Measurements from ENCODE around the gene ACTR1A.

The ACTR1A gene

DNA sequence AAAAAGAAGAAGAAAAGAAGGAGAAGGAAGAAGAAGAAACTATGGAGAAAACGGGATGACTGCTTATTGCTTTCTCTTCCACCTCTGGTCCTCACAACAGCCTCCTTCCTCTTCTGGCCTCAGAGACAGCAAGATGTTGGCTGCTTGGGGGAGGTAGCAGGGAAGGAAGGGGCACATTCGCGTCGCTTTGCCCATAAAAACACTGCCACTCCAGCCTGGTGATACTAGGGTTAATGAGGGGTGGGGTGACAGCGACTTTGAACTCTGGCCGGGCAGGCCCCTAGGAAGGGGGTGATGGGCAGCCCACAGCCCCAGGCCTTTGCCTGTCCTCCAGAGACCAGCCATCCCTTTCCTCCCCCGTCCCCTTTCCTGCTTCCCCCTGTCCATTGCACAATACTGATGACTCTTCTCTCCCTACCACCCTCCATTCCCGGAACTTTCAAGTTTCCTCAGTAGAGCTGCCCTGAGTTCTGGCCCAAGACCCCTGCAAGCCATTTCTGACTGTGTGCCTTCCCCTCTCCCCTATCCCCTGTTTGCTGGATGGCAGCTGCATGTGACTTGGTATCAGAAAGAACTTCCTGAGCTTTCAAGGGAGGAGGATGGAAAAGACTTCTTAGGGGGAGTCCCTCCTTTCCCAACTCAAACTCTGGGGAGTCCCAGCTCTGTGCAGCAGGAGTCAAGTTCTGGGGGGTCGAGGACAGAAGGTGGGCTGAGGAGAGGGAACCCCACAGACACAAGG, 67.9 kb downstream of the ACTR1A start:
- no peak for DNase-seq (ENCODE audit: low read depth)
- TF ChIP-seq, protein P1, sequence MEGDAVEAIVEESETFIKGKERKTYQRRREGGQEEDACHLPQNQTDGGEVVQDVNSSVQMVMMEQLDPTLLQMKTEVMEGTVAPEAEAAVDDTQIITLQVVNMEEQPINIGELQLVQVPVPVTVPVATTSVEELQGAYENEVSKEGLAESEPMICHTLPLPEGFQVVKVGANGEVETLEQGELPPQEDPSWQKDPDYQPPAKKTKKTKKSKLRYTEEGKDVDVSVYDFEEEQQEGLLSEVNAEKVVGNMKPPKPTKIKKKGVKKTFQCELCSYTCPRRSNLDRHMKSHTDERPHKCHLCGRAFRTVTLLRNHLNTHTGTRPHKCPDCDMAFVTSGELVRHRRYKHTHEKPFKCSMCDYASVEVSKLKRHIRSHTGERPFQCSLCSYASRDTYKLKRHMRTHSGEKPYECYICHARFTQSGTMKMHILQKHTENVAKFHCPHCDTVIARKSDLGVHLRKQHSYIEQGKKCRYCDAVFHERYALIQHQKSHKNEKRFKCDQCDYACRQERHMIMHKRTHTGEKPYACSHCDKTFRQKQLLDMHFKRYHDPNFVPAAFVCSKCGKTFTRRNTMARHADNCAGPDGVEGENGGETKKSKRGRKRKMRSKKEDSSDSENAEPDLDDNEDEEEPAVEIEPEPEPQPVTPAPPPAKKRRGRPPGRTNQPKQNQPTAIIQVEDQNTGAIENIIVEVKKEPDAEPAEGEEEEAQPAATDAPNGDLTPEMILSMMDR (IDR thresholded peaks at IDR 0.05; ENCODE audit: low read depth, low read length, missing control alignments): no peak
- H3K4me3 ChIP-seq (ENCODE audit: low read depth, low read length): no peak overlapping the region

DNA sequence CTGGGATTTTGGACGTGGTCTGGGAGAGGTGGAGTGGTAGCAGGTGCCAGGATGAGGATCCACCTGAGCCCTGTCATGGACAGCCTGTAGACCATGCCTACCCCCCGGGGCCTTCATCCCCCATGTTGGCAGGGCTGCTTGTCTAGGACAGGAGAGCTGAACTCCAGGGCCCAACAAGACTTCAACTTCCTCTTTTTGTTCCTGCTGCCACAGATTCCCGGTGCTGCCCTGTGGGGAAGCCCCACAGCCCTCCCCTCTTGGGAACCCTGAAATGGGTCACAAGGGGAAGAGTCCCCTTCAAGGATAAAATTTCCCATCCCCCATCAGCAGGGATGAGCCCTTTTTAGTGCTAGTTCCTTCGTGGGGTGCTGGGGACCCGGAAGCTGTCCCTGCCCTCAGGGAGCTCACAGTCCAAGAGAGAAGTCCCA, 68.9 kb downstream of the ACTR1A start:
- DNase-seq (ENCODE audit: low read depth): no peak
- no peak overlapping the region for H3K4me3 ChIP-seq (ENCODE audit: low read depth, low read length)

DNA sequence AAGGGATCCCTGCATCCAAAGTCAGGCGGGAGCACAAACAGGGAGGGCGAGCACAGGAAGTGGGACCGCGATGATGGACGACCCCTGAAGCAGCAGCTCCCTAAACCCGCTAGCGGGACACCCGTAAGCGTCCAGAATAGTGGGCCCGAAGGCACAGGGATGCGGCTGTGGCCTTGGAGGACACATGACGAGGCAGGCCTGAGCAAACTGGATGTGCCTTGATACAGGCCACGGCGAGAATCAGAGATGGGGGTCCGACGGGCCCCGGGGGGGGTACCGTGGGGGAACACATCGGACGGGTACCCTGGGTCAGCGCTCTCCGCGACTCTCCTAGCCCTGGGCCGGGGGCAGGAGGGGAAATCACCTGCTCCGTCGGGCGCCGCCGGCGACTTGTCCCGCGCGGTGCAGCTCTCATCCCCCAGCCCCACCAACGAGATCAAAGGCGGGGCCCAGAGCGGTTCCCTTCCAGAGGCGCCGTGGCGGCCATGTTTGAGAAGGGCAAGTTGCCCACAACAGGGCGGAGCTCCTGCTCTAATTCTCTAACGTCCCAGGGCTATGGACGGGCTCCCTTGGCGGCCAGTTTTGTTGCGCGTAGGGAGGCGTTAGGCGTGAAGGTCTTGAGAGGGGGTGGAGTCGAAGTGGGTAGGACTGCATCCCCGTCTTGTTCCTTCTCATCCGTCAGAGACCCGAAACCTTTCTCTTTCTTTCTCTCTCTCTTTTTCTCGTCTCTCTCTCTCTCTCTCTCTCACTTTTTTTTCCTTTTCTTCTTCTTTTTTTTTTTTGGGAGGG, 70.2 kb downstream of the ACTR1A start, which contains the start of gene CUEDC2:
Gene CUEDC2 (minus strand): TSS at position 413 of the 789 bp plus-strand sequence. CDS start 7,386 bp downstream, outside the sequence.
- TF ChIP-seq, protein P1 (IDR thresholded peaks at IDR 0.05; ENCODE audit: low read depth, low read length, missing control alignments): no peak
- peak within 1 kb of the TSS; percentile 86 for H3K4me3 ChIP-seq (ENCODE audit: low read depth, low read length)
- DNase-seq (ENCODE audit: low read depth): peak; percentile 94

More for the DNA sequence above, 68.9 kb downstream of the ACTR1A start:
- TF ChIP-seq, protein P1 (IDR thresholded peaks at IDR 0.05; ENCODE audit: low read depth, low read length, missing control alignments): no peak

DNA sequence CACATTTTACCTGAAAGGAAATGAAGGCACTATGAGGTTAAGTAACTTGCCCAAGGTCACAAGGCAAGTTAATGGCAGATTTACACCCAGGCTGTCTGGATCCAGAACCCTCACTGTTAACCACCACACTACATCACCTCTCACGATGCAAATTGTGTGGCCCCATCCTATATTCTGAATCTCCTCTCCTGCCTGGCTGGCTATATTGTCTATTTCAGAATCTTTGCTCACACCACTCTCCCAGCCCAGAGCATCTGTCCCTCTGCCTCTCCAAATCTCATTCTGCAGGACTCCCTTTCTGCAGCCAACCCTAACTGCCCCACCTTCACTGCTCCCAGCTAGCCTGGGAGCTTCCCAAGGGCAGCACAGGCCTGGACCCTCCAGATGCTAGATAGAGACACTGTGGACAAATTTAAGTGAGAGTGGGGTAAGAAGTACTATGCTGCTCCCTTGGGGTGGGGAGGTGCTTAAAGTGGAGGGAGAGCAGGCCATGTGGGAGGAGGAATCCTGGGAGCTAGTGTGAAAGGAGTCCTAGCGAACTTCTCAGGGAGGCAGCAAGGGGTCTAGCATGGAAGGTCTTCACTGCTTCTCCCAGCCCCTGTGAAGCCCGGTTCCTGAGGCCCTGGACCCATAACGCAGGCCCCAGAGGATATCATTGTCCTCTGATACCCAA, 70.9 kb downstream of the ACTR1A start:
- H3K4me3 ChIP-seq (ENCODE audit: low read depth, low read length): peak overlapping the region; percentile 86
- DNase-seq (ENCODE audit: low read depth): no peak
- TF ChIP-seq, protein P1 (IDR thresholded peaks at IDR 0.05; ENCODE audit: low read depth, low read length, missing control alignments): no peak

DNA sequence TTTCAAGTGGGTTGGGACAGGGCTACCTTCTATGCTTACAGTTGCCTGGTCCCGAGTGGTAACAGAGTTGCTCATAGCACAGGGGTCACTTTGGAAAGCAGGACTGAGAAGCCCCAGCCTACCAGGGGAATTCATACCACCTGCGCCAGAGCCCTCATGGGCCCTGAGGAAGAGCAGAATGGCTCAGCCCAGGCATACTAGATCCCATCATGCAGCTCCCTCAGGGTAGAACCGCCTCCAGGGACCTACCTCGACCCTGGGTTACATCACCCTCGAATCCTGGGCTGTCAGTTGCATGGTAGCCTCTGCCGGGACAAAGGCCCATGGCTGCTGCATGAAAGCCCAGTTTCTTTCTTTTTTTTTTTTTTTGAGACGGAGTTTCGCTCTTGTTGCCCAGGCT, 73.0 kb downstream of the ACTR1A start:
- TF ChIP-seq, protein P1 (IDR thresholded peaks at IDR 0.05; ENCODE audit: low read depth, low read length, missing control alignments): no peak
- H3K4me3 ChIP-seq (ENCODE audit: low read depth, low read length): no peak overlapping the region
- DNase-seq (ENCODE audit: low read depth): no peak
